Large intestine (tissue), 3 donors: ENCODE results near the gene SH3RF3. TPM values are rescaled to one million over a fixed set of nuclear protein-coding genes. Genes with fewer than 3 reads are reported as not detected.
A peak's percentile ranks its signal among the peaks of the same experiment; 100 is the strongest.

Source experiments
- DNase-seq, 2 donors: peaks; one replicate each; pipeline versions ENCODE4 v3.0.0 to v3.0.0-alpha.2; 2013
- H3K27ac ChIP-seq: one replicate; pipeline ENCODE4 v1.5.1; 2013; ENCODE audit warnings: low read length
- H3K27me3 ChIP-seq: 2 replicates; pipeline ENCODE4 v1.6.1; 2013; ENCODE audit warnings: low read length; ENCODE audit not compliant: control insufficient read depth, insufficient read depth
- H3K36me3 ChIP-seq: 2 replicates; pipeline ENCODE4 v1.6.1; 2013; ENCODE audit warnings: low read length; ENCODE audit not compliant: control insufficient read depth, insufficient read depth
- H3K4me1 ChIP-seq: one replicate; pipeline ENCODE4 v1.6.1; 2013; ENCODE audit warnings: low read length; ENCODE audit not compliant: control insufficient read depth, insufficient read depth
- H3K4me3 ChIP-seq: one replicate; pipeline ENCODE4 v1.5.1; 2013; ENCODE audit warnings: low read length
- H3K9me3 ChIP-seq: one replicate; pipeline ENCODE4 v1.6.1; 2013; ENCODE audit warnings: mild to moderate bottlenecking, low read depth, low read length, moderate library complexity; ENCODE audit not compliant: control insufficient read depth
- WGBS: methylation state at CpG from one replicate; pipeline ENCODE4 v1.1.5; 2013; ENCODE audit warnings: low lambda C conversion rate; ENCODE audit not compliant: insufficient coverage; 5-methylcytosine and 5-hydroxymethylcytosine counted together
- polyA plus RNA-seq: library from polyadenylated mRNA; unstranded; fragments of 120-200 nt; gene quantifications from one replicate; pipeline ENCODE4 v1.2.1, GENCODE V29; 2013

SH3RF3 gene
- polyA plus RNA-seq, 1 donor, result 3.0 TPM

GRCh38 chr2:109487871-109488655, 359.1 kb downstream of the SH3RF3 start:
- no peaks in the 10 kb centered on the region for H3K9me3 ChIP-seq
- 90% methylated on average over 2 of the region's 14 CpGs for WGBS
- no peak overlapping the region for H3K27ac ChIP-seq

GRCh38 chr2:109489296-109489695, 360.3 kb downstream of the SH3RF3 start:
- H3K36me3 ChIP-seq, result no peaks in the 10 kb centered on the region
- no peak overlapping the region for H3K4me3 ChIP-seq
- WGBS, result no CpG with 5 or more reads among the region's 9 CpGs
- DNase-seq, result no peak
- no peak overlapping the region for H3K27ac ChIP-seq
- H3K27me3 ChIP-seq, result no peaks in the 10 kb centered on the region
- no peaks in the 10 kb centered on the region for H3K4me1 ChIP-seq
- no peaks in the 10 kb centered on the region for H3K9me3 ChIP-seq

More at GRCh38 chr2:109487871-109488655, 359.1 kb downstream of the SH3RF3 start:
- Histone ChIP-seq H3K27me3 (peaks cover 2% of the 10 kb centered on the region), H3K4me1 (no peaks in the 10 kb centered on the region), H3K36me3 (no peaks in the 10 kb centered on the region), H3K4me3 (no peak overlapping the region)
- DNase-seq, result no peak

GRCh38 chr2:109493176-109493935, 364.4 kb downstream of the SH3RF3 start:
- Histone ChIP-seq H3K4me3 (no peak overlapping the region), H3K4me1 (peaks cover 4% of the 10 kb centered on the region), H3K9me3 (no peaks in the 10 kb centered on the region), H3K36me3 (no peaks in the 10 kb centered on the region), H3K27ac (no peak overlapping the region), H3K27me3 (no peaks in the 10 kb centered on the region)
- WGBS, result 0% methylated on average over 1 of the region's 4 CpGs
- DNase-seq, result no peak

GRCh38 chr2:109494351-109494750, 365.3 kb downstream of the SH3RF3 start:
- Histone ChIP-seq H3K27me3 (no peaks in the 10 kb centered on the region), H3K4me1 (peaks cover 4% of the 10 kb centered on the region), H3K27ac (no peak overlapping the region), H3K4me3 (no peak overlapping the region), H3K36me3 (no peaks in the 10 kb centered on the region), H3K9me3 (no peaks in the 10 kb centered on the region)
- DNase-seq, result peak; percentile 53 to 66
- no CpG with 5 or more reads among the region's 3 CpGs for WGBS

- no peaks in the 10 kb centered on the region for H3K9me3 ChIP-seq
- H3K4me1 ChIP-seq, result peaks cover 7% of the 10 kb centered on the region
- H3K27me3 ChIP-seq, result no peaks in the 10 kb centered on the region
- no peak overlapping the region for H3K27ac ChIP-seq
- DNase-seq, result no peak
- no peak overlapping the region for H3K4me3 ChIP-seq
- H3K36me3 ChIP-seq, result no peaks in the 10 kb centered on the region
- no CpG with 5 or more reads among the region's 8 CpGs for WGBS
Observed at GRCh38 chr2:109497463-109497862, 368.5 kb downstream of the SH3RF3 start.

- Histone ChIP-seq H3K4me3 (no peak overlapping the region), H3K9me3 (no peaks in the 10 kb centered on the region), H3K27ac (no peak overlapping the region), H3K36me3 (no peaks in the 10 kb centered on the region), H3K27me3 (no peaks in the 10 kb centered on the region), H3K4me1 (peaks cover 7% of the 10 kb centered on the region)
- DNase-seq, result no peak
- no CpG with 5 or more reads among the region's 19 CpGs for WGBS
Observed at GRCh38 chr2:109497911-109498870, 369.2 kb downstream of the SH3RF3 start.

GRCh38 chr2:109498906-109499305, 369.9 kb downstream of the SH3RF3 start:
- peaks cover 3% of the 10 kb centered on the region for H3K27me3 ChIP-seq
- no CpG with 5 or more reads among the region's 15 CpGs for WGBS
- no peaks in the 10 kb centered on the region for H3K36me3 ChIP-seq
- H3K4me3 ChIP-seq, result no peak overlapping the region
- H3K4me1 ChIP-seq, result peaks cover 7% of the 10 kb centered on the region
- H3K27ac ChIP-seq, result no peak overlapping the region
- DNase-seq, result no peak
- H3K9me3 ChIP-seq, result no peaks in the 10 kb centered on the region

GRCh38 chr2:109499566-109499965, 370.6 kb downstream of the SH3RF3 start:
- H3K4me3 ChIP-seq, result no peak overlapping the region
- no CpG with 5 or more reads among the region's 5 CpGs for WGBS
- peak in 1 of 2 donors; percentile 70 for DNase-seq
- peaks cover 6% of the 10 kb centered on the region for H3K4me1 ChIP-seq
- peaks cover 3% of the 10 kb centered on the region for H3K27me3 ChIP-seq
- H3K9me3 ChIP-seq, result no peaks in the 10 kb centered on the region
- no peaks in the 10 kb centered on the region for H3K36me3 ChIP-seq
- no peak overlapping the region for H3K27ac ChIP-seq

GRCh38 chr2:109500910-109501309, 371.9 kb downstream of the SH3RF3 start:
- no peak overlapping the region for H3K4me3 ChIP-seq
- no peak overlapping the region for H3K27ac ChIP-seq
- H3K27me3 ChIP-seq, result peaks cover 3% of the 10 kb centered on the region
- WGBS, result 97% methylated on average over 3 of the region's 8 CpGs
- peaks cover 3% of the 10 kb centered on the region for H3K4me1 ChIP-seq
- H3K36me3 ChIP-seq, result no peaks in the 10 kb centered on the region
- H3K9me3 ChIP-seq, result no peaks in the 10 kb centered on the region
- DNase-seq, result no peak

GRCh38 chr2:109501461-109501860, 372.5 kb downstream of the SH3RF3 start:
- WGBS, result no CpG with 5 or more reads among the region's 21 CpGs
- no peaks in the 10 kb centered on the region for H3K36me3 ChIP-seq
- H3K27me3 ChIP-seq, result peaks cover 3% of the 10 kb centered on the region
- H3K4me1 ChIP-seq, result peaks cover 3% of the 10 kb centered on the region
- no peak overlapping the region for H3K27ac ChIP-seq
- H3K4me3 ChIP-seq, result no peak overlapping the region
- no peaks in the 10 kb centered on the region for H3K9me3 ChIP-seq
- no peak for DNase-seq
